HG02970 (cell line): ENCODE data around the gene CPSF3.

Experiments
- ATAC-seq: cut with Tn5 transposase; IDR thresholded peaks from one replicate; pipeline ENCODE4 v1.9.1; 2021; ENCODE audit warnings: mild to moderate bottlenecking, moderate library complexity, moderate number of reproducible peaks; ENCODE audit not compliant: unreplicated experiment, low FRiP score

The CPSF3 gene

DNA sequence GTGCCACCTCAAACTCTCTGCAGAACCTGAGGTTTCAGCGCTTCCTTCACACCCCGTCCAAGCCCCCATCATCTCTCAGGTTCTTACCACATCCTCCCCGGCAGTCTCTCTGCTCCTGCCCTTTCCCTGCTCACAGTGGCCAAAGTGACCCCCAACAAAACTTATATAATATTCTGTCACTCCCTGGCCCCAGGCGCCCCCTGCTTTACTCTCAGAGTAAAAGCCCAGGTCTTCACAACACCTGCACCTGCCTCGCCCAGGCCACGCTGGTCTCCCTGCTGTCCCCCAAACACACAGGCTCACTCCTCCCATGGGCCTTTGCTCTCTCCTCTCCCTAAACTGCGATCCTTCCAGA, 6.5 kb upstream of the CPSF3 start:
- ATAC-seq: no peak

DNA sequence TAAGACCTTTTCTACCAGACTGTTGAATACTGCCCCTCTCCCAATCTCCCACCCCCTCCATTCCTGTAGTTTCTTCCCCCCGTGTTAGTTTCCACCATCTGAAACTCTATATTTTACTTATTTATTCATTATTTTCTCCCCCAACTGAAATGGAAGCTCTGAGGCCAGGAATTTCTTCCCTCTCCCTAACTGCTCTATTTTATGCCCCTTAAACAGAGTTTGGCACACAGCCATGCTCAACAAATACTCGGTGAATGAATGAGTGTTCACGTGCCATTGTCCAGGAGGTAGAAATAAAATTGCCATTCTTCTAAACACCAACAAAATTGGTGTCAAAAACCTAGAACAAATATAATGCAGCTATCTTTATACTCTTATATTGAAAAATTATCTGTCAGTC, 5.7 kb upstream of the CPSF3 start:
- no peak for ATAC-seq

DNA sequence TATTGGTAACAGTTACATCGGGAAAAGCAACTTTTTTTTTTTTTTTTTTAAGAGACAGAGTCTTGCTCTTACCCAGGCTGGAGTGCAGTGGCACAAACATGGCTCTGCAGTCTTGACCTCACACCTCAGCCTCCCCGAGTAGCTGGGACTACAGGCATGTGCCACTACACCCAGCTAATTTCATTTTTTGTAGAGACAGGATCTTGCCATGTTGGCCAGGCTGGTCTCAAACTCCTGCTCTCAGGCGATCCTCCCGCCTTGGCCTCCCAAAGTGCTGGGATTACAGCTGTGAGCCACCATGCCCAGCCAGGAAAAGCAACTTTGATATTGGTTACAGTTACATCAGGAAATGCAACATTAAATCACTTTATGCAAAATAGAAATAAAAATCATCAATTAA, 4.7 kb upstream of the CPSF3 start:
- ATAC-seq: no peak

DNA sequence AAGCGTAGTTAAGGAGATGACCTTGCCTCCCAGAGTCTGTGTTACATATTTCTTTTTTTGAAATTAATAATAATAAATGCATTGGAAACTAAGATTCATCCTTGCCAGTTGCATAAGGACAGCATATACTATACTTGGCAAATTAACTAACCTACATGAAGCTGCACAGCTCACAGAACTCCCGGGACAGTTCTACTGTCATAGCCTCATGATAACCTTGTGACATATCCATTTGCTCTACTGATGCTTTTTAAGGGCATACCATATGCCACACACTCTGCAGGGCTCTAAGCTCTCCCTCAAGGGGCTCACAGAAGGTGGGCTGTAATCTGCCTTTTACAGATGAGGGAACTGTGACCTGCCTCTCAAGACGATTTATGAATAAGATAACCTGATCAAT, 3.9 kb upstream of the CPSF3 start:
- no peak for ATAC-seq

DNA sequence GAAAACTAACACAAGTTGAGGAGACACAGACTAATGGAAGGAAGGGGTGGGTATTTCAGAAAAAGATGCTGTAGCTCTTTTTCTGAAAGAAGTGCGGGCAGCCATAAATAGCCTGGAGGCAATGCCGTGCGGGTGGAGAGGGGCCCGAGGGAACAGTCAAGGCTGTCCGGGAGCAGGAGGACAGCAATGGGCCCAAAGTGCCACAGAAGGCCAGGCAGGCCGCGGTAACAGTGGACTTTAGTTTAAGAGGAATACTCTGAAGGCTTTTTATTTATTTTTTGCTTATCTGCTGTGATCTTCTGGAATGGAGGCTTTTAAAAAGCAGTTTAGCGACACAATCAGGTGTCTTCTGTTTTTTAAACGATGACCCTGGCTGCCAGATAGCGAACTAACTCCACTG, 3.0 kb upstream of the CPSF3 start:
- ATAC-seq: no peak

DNA sequence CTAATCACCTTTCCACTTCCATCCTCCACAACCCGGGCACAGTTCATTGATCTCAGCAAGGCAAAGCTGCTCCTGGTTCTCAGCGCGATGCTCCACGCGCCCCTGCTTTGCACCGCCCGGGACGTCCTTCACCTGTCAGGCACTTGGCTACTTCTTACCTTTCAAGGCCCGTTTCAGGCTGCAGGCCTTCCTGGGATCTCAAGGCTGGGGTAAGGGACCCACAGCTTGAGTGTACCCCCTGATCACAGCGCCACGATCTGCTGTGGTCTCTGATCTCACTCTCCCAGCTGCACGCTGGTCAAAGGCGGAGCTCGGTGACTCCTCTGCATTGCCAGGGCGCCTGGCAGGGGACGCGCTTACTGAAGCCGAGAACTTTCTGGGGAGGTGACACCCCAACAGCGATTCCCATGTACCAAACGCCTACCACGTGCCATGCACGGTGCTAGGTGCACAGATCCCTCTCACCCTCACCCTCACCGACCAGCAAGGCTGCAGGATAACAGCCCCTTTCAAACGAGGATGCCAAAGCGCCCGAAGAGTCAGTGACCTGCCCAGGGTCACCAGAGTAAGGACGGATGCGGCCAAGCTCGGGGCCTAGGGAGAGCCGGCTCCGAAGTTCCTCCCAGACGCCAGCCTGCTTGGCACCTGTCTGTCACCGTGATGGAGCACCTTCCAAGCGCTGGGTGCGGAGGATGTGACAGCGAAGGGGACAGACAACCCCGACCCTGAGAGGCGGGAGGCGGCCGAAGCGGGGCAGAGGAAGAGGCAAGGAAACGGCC, 944 bp upstream of the CPSF3 start:
- peak; percentile 1 for ATAC-seq

DNA sequence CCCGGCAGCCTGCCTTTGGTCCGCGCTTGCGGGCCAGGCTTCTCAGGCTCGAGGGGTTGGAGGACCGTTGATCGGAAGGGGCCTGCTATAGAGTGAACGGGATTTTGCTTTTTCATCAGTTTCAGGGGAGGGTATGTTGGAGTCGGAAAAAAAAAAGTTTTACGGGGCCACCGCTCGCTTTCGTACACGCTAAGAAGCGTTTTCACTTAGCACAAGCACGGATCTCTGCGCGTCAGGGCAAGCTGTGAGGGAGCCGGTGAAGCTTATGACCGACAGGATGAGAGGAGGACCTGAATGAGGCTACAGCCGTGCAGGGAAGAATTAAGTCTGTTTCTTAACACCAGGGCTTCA, 443 bp downstream of the CPSF3 start:
- no peak for ATAC-seq

DNA sequence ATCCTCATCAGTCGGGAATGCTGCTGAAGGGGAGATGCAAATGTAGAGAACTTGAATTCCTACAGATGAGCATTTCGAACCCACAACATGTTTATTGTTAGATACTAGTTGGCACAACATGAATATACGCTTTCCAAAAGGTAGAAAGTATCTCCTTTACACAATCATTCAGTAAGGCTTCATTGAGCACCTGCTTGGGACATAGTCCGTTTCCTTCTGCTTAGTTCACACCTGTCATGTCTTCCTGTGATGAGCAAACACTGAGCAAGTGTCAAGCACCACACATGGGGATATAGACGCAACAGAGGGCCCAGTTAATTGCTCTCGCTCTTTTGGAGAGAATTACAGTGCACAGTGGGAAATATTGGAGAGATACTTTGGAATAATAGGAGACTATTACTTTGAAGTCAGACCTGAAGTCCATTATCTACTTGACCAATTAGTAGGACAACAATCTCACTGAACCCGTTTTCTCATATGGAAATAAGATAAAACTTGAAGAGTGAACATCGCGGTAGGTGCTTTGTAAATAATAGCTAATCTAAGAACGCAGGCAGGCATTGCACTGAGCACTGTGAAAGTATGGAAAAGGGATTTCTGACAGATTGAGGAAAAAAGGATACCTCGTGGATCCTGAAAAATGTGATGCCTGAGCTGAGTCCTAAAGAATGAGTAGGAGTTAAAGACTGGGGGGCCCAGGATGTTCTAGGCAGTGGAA, 1.2 kb downstream of the CPSF3 start:
- ATAC-seq: no peak

DNA sequence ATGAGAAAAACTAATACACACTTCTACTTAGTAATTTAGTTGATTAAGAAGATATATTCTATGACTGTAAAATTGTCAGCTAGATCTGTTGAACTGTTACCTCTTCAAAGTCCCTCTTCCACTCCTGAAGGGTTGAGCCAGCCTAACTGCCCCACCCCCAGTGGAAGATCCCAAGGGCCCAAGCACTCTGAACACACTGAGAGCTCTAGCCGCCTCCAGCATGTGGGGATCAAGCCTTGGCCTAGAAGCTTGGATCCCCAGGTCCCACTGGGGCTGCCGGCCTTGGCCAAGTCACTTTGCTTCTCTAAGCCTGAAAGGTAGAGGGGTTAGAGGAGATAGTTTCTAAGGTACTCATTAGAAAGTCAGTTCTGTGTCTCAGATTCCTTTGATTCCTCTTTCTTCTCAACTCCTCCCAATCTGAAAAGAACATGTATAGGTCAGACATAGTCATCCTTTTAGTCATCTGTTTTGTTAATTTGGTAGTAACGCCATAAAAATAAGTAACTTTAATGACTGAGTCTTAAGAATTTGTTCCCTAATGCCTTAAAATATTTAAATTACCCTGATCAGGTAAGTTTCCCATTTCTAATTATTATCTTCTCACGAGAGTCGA, 5.6 kb downstream of the CPSF3 start:
- no peak for ATAC-seq

DNA sequence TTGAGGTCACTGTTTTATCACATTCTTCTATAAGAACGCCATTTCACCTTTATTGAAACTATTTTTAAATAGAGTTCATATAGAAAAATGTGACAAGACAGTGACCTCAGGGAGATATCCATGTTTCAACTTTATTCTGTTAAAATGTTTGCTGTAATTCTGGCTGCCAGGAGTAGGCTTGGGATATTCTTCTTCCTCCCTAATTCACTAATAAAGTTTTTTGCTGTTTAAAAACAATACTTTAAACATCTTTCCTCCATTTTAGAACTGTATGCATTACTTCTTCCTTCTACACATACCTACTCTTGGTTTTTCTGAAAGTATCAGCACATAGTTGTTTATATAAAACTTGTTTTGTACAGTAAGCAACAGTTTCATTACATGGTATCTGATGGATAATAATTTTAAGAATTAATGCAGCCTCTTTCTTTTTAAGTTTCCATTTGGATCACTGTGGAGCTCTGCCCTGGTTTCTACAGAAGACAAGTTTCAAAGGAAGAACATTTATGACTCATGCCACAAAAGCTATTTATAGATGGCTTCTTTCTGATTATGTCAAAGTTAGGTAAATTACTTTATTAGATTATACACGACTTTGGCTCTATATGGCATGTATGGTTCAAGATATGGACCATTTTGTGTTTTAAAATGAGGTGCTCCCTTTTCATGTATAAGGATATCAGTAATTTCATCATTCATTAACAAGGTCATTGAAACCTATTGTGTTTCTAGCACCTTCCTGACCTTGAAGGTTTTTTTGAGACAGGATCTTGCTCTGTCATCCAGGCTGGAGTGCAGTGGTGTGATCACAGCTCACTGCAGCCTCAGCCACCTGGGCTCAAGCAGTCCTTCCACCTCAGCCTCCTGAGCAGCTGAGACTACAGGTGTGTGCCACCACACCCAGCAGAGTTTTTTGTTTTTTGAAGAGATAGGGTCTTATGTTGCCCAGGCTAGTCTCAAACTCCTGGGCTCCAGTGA, 7.2 kb downstream of the CPSF3 start:
- ATAC-seq: no peak

DNA sequence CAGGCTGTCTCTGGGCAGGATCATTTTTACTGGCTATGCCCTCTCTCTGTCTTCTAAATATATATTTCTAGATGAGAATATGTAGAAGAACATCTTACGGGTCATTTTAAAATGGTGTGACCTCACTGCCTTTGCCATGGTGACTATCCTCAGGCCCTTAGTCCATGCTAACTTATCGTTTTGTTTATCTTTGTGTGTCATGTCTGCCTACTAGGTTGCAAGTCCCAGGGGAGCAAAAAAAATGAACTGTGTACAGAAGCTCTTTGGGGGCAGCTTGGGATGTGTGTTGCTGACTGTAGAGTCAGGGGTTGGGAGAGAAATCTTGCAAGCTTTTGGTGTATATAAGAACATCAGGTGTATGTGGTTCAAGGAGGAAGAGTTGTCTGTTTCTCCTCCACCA, 11.0 kb downstream of the CPSF3 start:
- ATAC-seq: no peak

DNA sequence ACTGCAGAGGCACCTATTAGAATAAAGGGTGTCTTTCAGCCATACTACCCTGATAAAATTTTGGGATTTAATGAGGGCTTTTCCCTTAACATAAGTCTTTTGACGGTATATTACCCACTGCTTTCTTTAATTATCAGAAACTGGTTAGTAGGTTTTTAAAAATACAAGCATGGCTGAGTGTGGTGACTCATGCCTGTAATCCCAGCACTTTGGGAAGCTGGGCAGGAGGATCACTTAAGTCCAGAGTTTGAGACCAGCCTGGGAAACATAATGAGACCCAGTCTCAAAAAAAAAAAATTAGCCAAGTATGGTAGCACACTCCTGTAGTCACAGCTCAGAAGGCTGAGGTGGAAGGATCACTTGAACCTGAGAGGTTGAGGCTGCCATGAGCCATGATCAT, 16.1 kb downstream of the CPSF3 start:
- no peak for ATAC-seq

DNA sequence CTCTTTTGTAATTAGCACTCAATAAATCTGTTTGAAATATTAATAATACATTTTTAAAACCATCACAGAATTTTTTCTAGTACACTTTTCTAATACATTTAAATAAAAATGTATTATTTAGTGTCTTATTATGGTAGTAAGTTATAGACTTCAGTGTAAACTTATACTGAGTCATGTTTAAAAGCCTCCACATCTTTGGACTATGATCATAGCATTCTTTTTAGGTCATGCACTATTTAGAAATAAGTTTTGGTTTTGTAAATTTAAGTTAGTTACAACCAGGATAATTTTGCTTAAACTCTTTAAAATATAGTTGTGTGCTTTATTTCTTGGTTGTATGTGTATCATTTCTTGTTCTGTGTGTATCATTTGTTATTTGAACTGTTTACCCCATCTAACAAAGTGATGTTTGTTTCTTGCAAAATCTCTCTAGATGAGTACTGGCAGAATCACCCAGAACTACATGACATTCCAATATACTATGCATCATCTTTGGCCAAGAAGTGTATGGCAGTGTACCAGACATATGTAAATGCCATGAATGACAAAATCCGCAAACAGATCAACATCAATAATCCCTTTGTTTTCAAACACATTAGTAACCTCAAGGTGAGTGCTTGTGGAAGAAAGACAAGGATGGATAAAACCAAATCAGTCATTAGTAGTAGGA, 16.7 kb downstream of the CPSF3 start:
- no peak for ATAC-seq

DNA sequence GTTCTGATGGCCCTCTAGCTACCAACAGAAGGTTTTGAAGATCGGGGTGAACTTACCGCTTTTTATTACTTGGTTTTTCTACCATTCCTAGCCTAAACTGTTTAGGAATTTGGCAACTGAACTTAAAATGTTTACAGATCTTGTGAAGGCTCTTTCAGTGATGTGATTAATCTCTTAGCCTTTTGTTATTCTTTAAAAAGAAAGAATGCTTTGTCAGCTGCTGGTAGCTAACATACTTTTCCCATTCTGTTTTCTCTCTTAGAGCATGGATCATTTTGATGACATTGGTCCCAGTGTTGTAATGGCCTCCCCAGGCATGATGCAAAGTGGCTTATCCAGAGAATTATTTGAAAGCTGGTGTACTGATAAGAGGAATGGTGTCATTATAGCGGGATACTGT, 18.1 kb downstream of the CPSF3 start:
- ATAC-seq: no peak

DNA sequence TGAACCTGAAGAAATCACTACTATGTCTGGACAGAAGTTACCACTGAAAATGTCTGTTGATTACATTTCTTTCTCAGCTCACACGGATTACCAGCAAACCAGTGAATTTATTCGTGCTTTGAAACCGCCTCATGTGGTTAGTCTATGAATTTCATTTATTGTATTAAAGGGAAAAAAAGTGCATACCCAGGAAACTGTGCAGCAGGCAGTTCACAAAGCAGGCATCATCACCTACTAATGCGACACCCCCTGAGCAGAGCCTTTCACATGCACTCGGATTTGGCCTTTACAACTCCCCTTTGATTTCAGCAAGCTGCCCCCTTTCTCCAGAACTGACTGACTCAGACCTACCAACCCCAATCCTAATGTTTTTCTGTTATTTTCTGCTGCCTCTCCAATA, 20.1 kb downstream of the CPSF3 start:
- ATAC-seq: no peak

DNA sequence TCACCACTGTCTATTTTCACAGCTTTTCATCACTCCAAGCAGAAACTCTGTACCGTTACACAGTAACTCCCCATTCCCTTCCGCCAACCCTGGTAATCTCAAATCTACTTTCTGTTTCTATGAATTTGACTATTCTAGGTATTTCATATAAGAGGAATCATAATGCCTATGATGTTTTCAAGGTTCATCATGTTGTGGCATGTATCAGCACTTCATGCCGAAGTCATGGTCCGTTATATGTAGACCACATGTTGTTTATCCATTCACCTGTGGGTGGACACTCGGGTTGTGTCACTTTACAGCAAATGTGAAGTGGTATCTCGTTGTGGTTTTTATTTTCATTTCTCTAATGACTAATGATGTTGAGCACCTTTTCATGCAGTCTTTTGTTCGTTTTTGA, 21.6 kb downstream of the CPSF3 start:
- ATAC-seq: no peak

DNA sequence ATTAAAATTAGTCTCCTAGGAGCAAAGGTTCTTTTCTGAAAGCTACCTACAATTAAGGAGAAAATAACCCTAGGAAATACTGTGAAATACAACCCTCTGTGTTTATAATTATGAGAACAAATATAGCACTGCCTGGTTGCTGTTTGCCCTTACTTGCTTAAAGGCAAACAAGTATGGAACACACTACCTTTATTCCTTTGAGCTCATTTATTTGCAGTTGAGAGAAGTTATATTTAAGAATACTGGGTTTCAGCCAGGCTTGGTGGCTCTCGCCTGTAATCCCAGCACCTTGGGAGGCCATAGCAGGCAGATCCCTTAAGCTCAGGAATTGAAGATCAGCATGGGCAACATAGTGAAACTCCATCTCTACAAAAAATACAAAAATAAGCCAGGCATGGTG, 27.8 kb downstream of the CPSF3 start:
- no peak for ATAC-seq

DNA sequence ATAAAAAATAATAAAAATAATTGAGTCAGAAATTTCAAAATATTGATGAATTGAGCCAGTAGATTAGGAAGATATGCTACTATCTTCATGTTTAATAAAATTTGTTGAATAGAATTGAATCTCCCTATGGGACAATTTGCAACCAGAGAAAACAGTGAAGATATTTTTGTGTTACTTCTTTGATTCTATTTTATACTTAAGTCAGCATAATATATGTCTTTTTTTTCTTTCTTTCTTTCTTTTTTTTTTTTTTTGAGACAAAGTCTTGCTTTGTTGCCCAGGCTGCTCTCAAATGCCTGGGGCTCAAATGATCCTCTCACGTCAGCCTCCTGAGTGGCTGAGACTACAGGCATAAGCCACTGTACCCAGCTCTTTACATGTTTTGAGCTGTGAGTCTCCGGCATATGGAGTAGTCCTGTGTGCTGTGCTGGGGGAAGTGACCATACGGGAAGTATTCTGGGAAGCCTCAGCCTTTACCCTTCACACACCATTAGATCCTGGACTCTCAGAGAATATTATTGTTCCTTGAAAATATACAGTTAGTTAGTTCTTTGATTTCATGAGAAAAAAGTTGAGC, 37.1 kb downstream of the CPSF3 start:
- ATAC-seq: no peak

DNA sequence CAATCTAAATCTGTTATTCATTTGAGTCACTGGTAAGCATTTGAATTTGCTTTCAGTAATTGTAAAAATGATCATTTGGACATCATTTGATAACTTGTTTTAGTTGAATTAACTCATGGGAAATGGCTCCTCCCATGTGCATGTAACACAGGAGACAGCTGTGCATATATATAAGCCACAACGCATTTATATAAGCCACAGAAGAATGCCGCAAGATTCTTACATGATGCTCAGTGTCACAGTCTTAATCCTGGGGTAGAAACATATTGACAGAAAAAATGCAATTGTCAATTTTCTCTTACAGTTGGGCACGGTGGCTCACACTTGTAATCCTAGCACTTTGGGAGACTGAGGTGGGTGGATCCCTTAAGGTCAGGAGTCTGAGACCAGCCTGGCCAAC, 37.6 kb downstream of the CPSF3 start:
- no peak for ATAC-seq

DNA sequence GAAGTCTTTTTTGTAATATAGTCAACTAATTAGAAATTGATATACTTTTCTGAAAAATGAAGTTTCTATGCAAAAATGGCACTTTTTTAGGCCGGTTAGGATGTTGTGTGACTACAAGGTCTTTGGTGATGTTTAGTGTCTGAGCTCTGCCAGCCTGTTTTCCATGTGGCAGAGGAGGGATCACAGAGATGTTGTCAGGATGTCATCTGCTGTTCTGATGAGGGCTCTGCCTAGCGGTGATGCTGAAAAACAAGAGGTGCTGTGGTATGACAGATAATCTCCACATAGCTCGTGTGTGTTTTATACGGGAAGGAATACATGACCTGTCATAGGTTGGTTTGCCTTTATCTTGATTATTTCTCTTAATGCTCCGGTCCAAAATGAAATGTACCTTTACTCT, 38.9 kb downstream of the CPSF3 start:
- no peak for ATAC-seq
